Ishikawa (cell line): Measurements from ENCODE around the gene LRP2BP.

Source experiments
- YY1 ChIP-seq: IDR thresholded peaks from 2 replicates; pipeline ENCODE4 v1.6.1; 2012; ENCODE audit warnings: low read depth
- TF ChIP-seq, protein P1 (sequence below): IDR thresholded peaks from 2 replicates; pipeline ENCODE4 v1.6.1; 2012; ENCODE audit warnings: low read depth, mild to moderate bottlenecking

DNA sequence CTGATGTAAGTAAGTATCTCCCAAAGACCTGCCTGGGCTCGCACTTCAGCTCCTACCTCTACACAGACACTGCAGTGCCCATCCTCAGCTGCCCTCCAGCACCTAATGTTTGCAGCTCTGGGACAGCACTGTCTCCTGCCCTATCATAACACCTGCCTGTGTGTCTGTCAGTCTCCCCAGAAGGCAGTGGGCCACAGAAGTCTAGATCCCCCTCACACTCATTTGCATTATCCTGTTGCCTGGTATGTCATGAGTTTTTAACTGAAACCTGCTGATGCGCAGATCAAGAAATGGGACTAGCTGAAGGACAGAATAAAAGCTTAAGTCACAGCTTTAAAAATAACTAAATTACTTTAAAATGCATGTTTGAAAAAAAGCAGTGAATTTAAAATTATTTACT is 43.0 kb downstream of the LRP2BP start:
- TF ChIP-seq, protein P1, sequence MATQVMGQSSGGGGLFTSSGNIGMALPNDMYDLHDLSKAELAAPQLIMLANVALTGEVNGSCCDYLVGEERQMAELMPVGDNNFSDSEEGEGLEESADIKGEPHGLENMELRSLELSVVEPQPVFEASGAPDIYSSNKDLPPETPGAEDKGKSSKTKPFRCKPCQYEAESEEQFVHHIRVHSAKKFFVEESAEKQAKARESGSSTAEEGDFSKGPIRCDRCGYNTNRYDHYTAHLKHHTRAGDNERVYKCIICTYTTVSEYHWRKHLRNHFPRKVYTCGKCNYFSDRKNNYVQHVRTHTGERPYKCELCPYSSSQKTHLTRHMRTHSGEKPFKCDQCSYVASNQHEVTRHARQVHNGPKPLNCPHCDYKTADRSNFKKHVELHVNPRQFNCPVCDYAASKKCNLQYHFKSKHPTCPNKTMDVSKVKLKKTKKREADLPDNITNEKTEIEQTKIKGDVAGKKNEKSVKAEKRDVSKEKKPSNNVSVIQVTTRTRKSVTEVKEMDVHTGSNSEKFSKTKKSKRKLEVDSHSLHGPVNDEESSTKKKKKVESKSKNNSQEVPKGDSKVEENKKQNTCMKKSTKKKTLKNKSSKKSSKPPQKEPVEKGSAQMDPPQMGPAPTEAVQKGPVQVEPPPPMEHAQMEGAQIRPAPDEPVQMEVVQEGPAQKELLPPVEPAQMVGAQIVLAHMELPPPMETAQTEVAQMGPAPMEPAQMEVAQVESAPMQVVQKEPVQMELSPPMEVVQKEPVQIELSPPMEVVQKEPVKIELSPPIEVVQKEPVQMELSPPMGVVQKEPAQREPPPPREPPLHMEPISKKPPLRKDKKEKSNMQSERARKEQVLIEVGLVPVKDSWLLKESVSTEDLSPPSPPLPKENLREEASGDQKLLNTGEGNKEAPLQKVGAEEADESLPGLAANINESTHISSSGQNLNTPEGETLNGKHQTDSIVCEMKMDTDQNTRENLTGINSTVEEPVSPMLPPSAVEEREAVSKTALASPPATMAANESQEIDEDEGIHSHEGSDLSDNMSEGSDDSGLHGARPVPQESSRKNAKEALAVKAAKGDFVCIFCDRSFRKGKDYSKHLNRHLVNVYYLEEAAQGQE, result no peak
- no peak for TF ChIP-seq YY1
